ENCODE results near the gene EFCAB11. TPM values are rescaled to one million over a fixed set of nuclear protein-coding genes. Genes with fewer than 3 reads are reported as not detected.

Gene EFCAB11
- total and polyA plus RNA-seq, 2 experiments from 2014 or later: 7.7 to 24.6 TPM

GRCh38 chr14:89953602-89954001, 928 bp downstream of the EFCAB11 start:
- Histone ChIP-seq H3K4me1 (ENCODE audit: insufficient read depth) (peaks cover 8% of the 10 kb centered on the region), H3K4me3 (peak overlapping the region; percentile 68), H3K9me2 (ENCODE audit: insufficient read depth) (no peaks in the 10 kb centered on the region), H3K79me2 (replicated peaks; ENCODE audit: insufficient read depth) (peaks cover 18% of the 10 kb centered on the region), H3K27me3 (ENCODE audit: insufficient read depth) (no peaks in the 10 kb centered on the region), H2AFZ (no peak overlapping the region), H4K20me1 (replicated peaks; ENCODE audit: insufficient read depth) (no peaks in the 10 kb centered on the region), H3K27ac (ENCODE audit: low read depth) (no peak overlapping the region), H3K36me3 (ENCODE audit: insufficient read depth) (peaks cover 7% of the 10 kb centered on the region; the same call in 1 of the 2 replicates), H3F3A (replicated peaks; ENCODE audit: low read depth) (0 out of 2 replicates have a peak, but pooled peaks cover 4% of the 10 kb centered on the region), H3K4me2 (peak overlapping the region; percentile 79)
- TF ChIP-seq STAT1 (IDR thresholded peaks at IDR 0.05; ENCODE audit: unreplicated experiment): no peak
- TF ChIP-seq ZNF462 (CRISPR knock-in tag; IDR thresholded peaks at IDR 0.05): no peak
- no peak for TF ChIP-seq REST (IDR thresholded peaks at IDR 0.05; ENCODE audit: unreplicated experiment)
- no peak for TF ChIP-seq EZH2phosphoT487 (IDR thresholded peaks at IDR 0.05; ENCODE audit: unreplicated experiment)
- no peak for TF ChIP-seq CREB1 (CRISPR knock-in tag; IDR thresholded peaks at IDR 0.05; ENCODE audit: low read depth)
- TF ChIP-seq JUNB (IDR thresholded peaks at IDR 0.05; ENCODE audit: unreplicated experiment): no peak
- TF ChIP-seq POLR2AphosphoS5 (IDR thresholded peaks at IDR 0.05; ENCODE audit: low read depth): no peak
- no peak for ATAC-seq
- peaks cover 22% of the 10 kb centered on the region for H3K9me3 Mint-ChIP-seq
- peaks cover 13% of the 10 kb centered on the region for H3K27me3 Mint-ChIP-seq (ENCODE audit: insufficient read depth, low read depth, poor library complexity)
- peaks cover 13% of the 10 kb centered on the region for H3K4me1 Mint-ChIP-seq
- H3K27ac Mint-ChIP-seq: no peak overlapping the region
- peak overlapping the region; percentile 98 for H3K4me3 Mint-ChIP-seq
- H3K36me3 Mint-ChIP-seq (ENCODE audit: low read depth): peaks cover 51% of the 10 kb centered on the region
- DNase-seq (ENCODE audit: low spot score): no peak

Data from GM23338 (cell line).